Lower leg skin (tissue), 4 donors: ENCODE results near the gene MYO18A. TPM values are rescaled to one million over a fixed set of nuclear protein-coding genes. Genes with fewer than 3 reads are reported as not detected.

Source experiments
- DNase-seq, 2 donors: peaks; one replicate each; pipeline ENCODE4 v3.0.0-alpha.2; 2019; ENCODE audit warnings: low spot score in 2 of 2
- H3K4me3 ChIP-seq: fragments of 200-600 bp; sonication (generic); 2 replicates; pipeline ENCODE4 v1.5.1; 2017; ENCODE audit warnings: mild to moderate bottlenecking, low read depth; ENCODE audit not compliant: poor library complexity, severe bottlenecking
- POLR2A ChIP-seq, 2 donors: fragments of 450-650 bp; IDR thresholded peaks; one replicate each; pipeline ENCODE4 v1.6.1; 2016 to 2017; ENCODE audit warnings: antibody characterized with exemption in 2 of 2, mild to moderate bottlenecking in 1 of 2, moderate library complexity in 1 of 2
- WGBS, 2 donors: methylation state at CpG; one replicate each; pipeline ENCODE4 v1.1.5; 2018; 5-methylcytosine and 5-hydroxymethylcytosine counted together
- intact Hi-C: fragments of 100-400 bp; cut with DNase I; formaldehyde crosslinking; loops from one replicate; pipeline ENCODE4 v1.15.0; 2023; ENCODE audit warnings: low total_unique reads
- total RNA-seq, 4 donors: library from RNA; depleted of rRNA; stranded (reverse); fragments of >200 nt; gene quantifications; one replicate each; pipeline ENCODE4 v1.1.0, GENCODE V29; 2016
- TF ChIP-seq, protein P1 (sequence below), 3 donors: fragments of 450-650 bp; IDR thresholded peaks; one replicate each; pipeline ENCODE4 v1.5.1; 2016; ENCODE audit warnings: antibody characterized with exemption in 3 of 3, mild to moderate bottlenecking in 3 of 3, moderate library complexity in 2 of 3

The MYO18A gene
- total RNA-seq, 4 donors from 2014 or later = 87.3 to 123 (median 94.0) TPM

DNA sequence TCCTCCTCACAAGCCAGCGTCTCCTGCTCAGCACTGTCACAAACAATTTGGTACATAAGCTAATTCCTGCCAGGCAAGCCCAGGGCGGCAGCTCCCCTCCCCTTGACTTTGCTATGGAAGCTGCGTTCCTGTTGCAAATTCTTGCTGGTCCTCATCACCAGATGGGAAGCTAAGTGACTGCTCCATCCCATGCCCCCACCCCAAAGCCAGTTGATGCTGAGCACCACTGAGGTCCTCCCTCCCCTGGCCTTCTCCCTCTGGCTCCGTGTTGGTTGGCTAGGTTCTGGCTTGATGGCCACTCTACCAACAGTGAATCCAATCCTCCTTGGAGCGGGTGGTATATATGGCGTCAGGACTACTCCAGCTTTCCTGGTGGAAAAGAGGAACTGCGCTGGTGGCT, 102.9 kb downstream of the MYO18A start:
- WGBS, 2 donors = 80 to 90% methylated on average over 7 of the region's 7 CpGs
- no peak overlapping the region for H3K4me3 ChIP-seq
- no peak for TF ChIP-seq POLR2A (IDR thresholded peaks at IDR 0.05)
- TF ChIP-seq, protein P1, sequence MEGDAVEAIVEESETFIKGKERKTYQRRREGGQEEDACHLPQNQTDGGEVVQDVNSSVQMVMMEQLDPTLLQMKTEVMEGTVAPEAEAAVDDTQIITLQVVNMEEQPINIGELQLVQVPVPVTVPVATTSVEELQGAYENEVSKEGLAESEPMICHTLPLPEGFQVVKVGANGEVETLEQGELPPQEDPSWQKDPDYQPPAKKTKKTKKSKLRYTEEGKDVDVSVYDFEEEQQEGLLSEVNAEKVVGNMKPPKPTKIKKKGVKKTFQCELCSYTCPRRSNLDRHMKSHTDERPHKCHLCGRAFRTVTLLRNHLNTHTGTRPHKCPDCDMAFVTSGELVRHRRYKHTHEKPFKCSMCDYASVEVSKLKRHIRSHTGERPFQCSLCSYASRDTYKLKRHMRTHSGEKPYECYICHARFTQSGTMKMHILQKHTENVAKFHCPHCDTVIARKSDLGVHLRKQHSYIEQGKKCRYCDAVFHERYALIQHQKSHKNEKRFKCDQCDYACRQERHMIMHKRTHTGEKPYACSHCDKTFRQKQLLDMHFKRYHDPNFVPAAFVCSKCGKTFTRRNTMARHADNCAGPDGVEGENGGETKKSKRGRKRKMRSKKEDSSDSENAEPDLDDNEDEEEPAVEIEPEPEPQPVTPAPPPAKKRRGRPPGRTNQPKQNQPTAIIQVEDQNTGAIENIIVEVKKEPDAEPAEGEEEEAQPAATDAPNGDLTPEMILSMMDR (IDR thresholded peaks at IDR 0.05) = no peak
- DNase-seq = no peak
- intact Hi-C loops = no loop called here

- intact Hi-C loops = no loop called here
Measured at GRCh38 chr17:29076722-29077121, 103.5 kb downstream of the MYO18A start.

GRCh38 chr17:29076087-29076486, 104.1 kb downstream of the MYO18A start:
- WGBS, 2 donors = 81 to 88% methylated on average over 6 of the region's 6 CpGs
- TF ChIP-seq, protein P1 (IDR thresholded peaks at IDR 0.05) = no peak
- TF ChIP-seq POLR2A (IDR thresholded peaks at IDR 0.05) = no peak
- no peak for DNase-seq
- H3K4me3 ChIP-seq = no peak overlapping the region
- intact Hi-C loops = no loop called here

More at GRCh38 chr17:29076722-29077121, 103.5 kb downstream of the MYO18A start:
- WGBS, 2 donors = 43 to 53% methylated on average over 7 of the region's 7 CpGs
- TF ChIP-seq, protein P1 (IDR thresholded peaks at IDR 0.05) = no peak
- TF ChIP-seq POLR2A (IDR thresholded peaks at IDR 0.05) = no peak
- DNase-seq = no peak
- H3K4me3 ChIP-seq = no peak overlapping the region

- no peak for DNase-seq
- intact Hi-C loops = no loop called here
- no peak overlapping the region for H3K4me3 ChIP-seq
- TF ChIP-seq POLR2A (IDR thresholded peaks at IDR 0.05) = no peak
- TF ChIP-seq, protein P1 (IDR thresholded peaks at IDR 0.05) = no peak
- 78 to 80% methylated on average over 12 of the region's 12 CpGs for WGBS, 2 donors
Measured at GRCh38 chr17:29074488-29074887, 105.7 kb downstream of the MYO18A start.

GRCh38 chr17:29073520-29073919, 106.7 kb downstream of the MYO18A start:
- DNase-seq = no peak
- no peak overlapping the region for H3K4me3 ChIP-seq
- TF ChIP-seq POLR2A (IDR thresholded peaks at IDR 0.05) = no peak
- TF ChIP-seq, protein P1 (IDR thresholded peaks at IDR 0.05) = no peak
- intact Hi-C loops = no loop called here
- WGBS, 2 donors = 66 to 69% methylated on average over 4 of the region's 4 CpGs

- H3K4me3 ChIP-seq = no peak overlapping the region
- no peak for TF ChIP-seq POLR2A (IDR thresholded peaks at IDR 0.05)
- TF ChIP-seq, protein P1 (IDR thresholded peaks at IDR 0.05) = no peak
- WGBS, 2 donors = 80 to 81% methylated on average over 2 of the region's 2 CpGs
- DNase-seq = no peak
- intact Hi-C loops = no loop called here
Measured at GRCh38 chr17:29073045-29073444, 107.2 kb downstream of the MYO18A start.
